ENCODE data around the gene NAA60.

- TF ChIP-seq ZNF138 (tag by site-specific recombination; IDR thresholded peaks at IDR 0.05; ENCODE audit: borderline replicate concordance): no peak
- TF ChIP-seq ZNF140 (tag by site-specific recombination; IDR thresholded peaks at IDR 0.05): no peak
- no peak for TF ChIP-seq SCRT1 (tag by site-specific recombination; IDR thresholded peaks at IDR 0.05; ENCODE audit: borderline replicate concordance)
- TF ChIP-seq ZNF768 (tag by site-specific recombination; IDR thresholded peaks at IDR 0.05): no peak
- no peak for TF ChIP-seq CTCF (tag by site-specific recombination; IDR thresholded peaks at IDR 0.05)
- TF ChIP-seq ZNF660 (tag by site-specific recombination; IDR thresholded peaks at IDR 0.05): no peak
- no peak for TF ChIP-seq TCF7L2 (IDR thresholded peaks at IDR 0.05; ENCODE audit: borderline replicate concordance, low read depth, low read length)
- TF ChIP-seq HOXA7 (CRISPR knock-in tag; IDR thresholded peaks at IDR 0.05; ENCODE audit: borderline replicate concordance): no peak
Measured at GRCh38 chr16:3528406-3528805, 84.9 kb downstream of the NAA60 start.

Measured in HEK293 (cell line).